GM12878 (cell line): ENCODE data around the gene TTYH3. TPM values are rescaled to one million over a fixed set of nuclear protein-coding genes. Genes with fewer than 3 reads are reported as not detected.

ENCODE experiments used
- ATAC-seq: fragments of 200-7000 bp; cut with Tn5 transposase; 3 replicates; pipeline ENCODE4 v1.9.1; 2020; ENCODE audit warnings: mild to moderate bottlenecking, moderate library complexity
- BruUV-seq: library from RNA; stranded (reverse); fragments of 400-500 nt; replicated peaks from 2 replicates; lab custom pipeline; 2021; lab: Mats Ljungman, UMichigan
- CTCF ChIA-PET: fragments of 300-600 bp; sonication (Branson Sonifier 250); formaldehyde crosslinking; extraction: SDS; loops from one replicate; lab custom pipeline; 2021; ENCODE audit warnings: inconsistent platforms; lab: Yijun Ruan, JAX
- POLR2A ChIA-PET: fragments of 350-600 bp; formaldehyde crosslinking; extraction: SDS; loops from one replicate; lab custom pipeline; 2021; ENCODE audit warnings: inconsistent platforms; lab: Charles Lee
- RAD21 ChIA-PET: fragments of 300-600 bp; sonication (Branson Sonifier 250); formaldehyde crosslinking; loops from one replicate; lab custom pipeline; 2023; ENCODE audit warnings: antibody characterized with exemption; ENCODE audit not compliant: unreplicated experiment; lab: Charles Lee
- SMC1A ChIA-PET: fragments of 300-600 bp; sonication (Branson Sonifier 250); formaldehyde crosslinking; loops from one replicate; lab custom pipeline; 2023; ENCODE audit not compliant: unreplicated experiment, uncharacterized antibody; lab: Charles Lee
- DNase-seq: peaks from one replicate; pipeline ENCODE4 v3.0.0-alpha.2; 2011; ENCODE audit warnings: low read depth, low spot score
- FAIRE-seq: peaks from 3 replicates; lab custom pipeline; 2011; peaks lifted over from hg19 to GRCh38; lab: Jason Lieb, UNC
- H2AFZ ChIP-seq: 2 replicates; pipeline ENCODE4 v1.6.0; 2011; ENCODE audit warnings: low read depth, low read length, control low read depth; ENCODE audit not compliant: control insufficient read depth
- H3K27ac ChIP-seq: 2 replicates; pipeline ENCODE4 v1.5.1; 2011; ENCODE audit warnings: control low read depth; ENCODE audit not compliant: control insufficient read depth, insufficient read depth
- H3K27me3 ChIP-seq, 2 experiments: replicated peaks in 1 of 2; 2 replicates each; pipeline versions ENCODE4 v1.6.0 to v1.6.1; 2011; ENCODE audit warnings: low read length in 1 of 2; ENCODE audit not compliant: control insufficient read depth in 2 of 2, insufficient read depth in 2 of 2
- H3K36me3 ChIP-seq, 2 experiments: 2 replicates each; pipeline ENCODE4 v1.5.1; 2011; ENCODE audit warnings: low read length in 1 of 2; ENCODE audit not compliant: control insufficient read depth in 2 of 2, insufficient read depth in 2 of 2
- H3K4me1 ChIP-seq: 2 replicates; pipeline ENCODE4 v1.6.1; 2011; ENCODE audit warnings: mild to moderate bottlenecking, low read length, moderate library complexity, mixed read lengths; ENCODE audit not compliant: control insufficient read depth, insufficient read depth
- H3K4me2 ChIP-seq: 2 replicates; pipeline ENCODE4 v1.6.0; 2011; ENCODE audit warnings: control low read depth; ENCODE audit not compliant: control insufficient read depth, insufficient read depth
- H3K4me3 ChIP-seq: fragments of 200-600 bp; sonication (generic); 2 replicates; pipeline ENCODE4 v1.5.1; 2016
- H3K79me2 ChIP-seq: 2 replicates; pipeline ENCODE4 v1.6.0; 2011; ENCODE audit warnings: low read length; ENCODE audit not compliant: control insufficient read depth, insufficient read depth
- H3K9ac ChIP-seq: 2 replicates; pipeline ENCODE4 v1.8.0; 2011; ENCODE audit warnings: low read length, control low read depth, mixed read lengths; ENCODE audit not compliant: control insufficient read depth, insufficient read depth
- H3K9me3 ChIP-seq: replicated peaks from 3 replicates; pipeline ENCODE4 v1.5.1; 2011; ENCODE audit warnings: mild to moderate bottlenecking, low read length; ENCODE audit not compliant: control insufficient read depth, insufficient read depth
- H4K20me1 ChIP-seq: 2 replicates; pipeline ENCODE4 v1.6.0; 2011; ENCODE audit not compliant: control insufficient read depth, insufficient read depth
- EP300 ChIP-seq, 2 experiments: fragments of 150-350 bp in 1 of 2; IDR thresholded peaks; 2 replicates each; pipeline ENCODE4 v1.6.1; 2011 to 2012; ENCODE audit warnings: low read depth in 2 of 2, low read length in 2 of 2, borderline replicate concordance in 1 of 2, improper control_type of control experiment in 1 of 2, inconsistent platforms in 1 of 2; ENCODE audit not compliant: control insufficient read depth in 1 of 2
- KDM1A ChIP-seq: fragments of 200-600 bp; sonication (generic); IDR thresholded peaks from 2 replicates; pipeline ENCODE4 v1.6.1; 2016; ENCODE audit warnings: borderline replicate concordance
- NR2C1 ChIP-seq: fragments of 450-650 bp; IDR thresholded peaks from 2 replicates; pipeline ENCODE4 v1.6.1; 2017; ENCODE audit warnings: antibody characterized with exemption, mild to moderate bottlenecking, moderate library complexity
- SPI1 ChIP-seq: IDR thresholded peaks from 2 replicates; pipeline ENCODE4 v1.6.1; 2011; ENCODE audit warnings: low read depth, mild to moderate bottlenecking, low read length, moderate library complexity, borderline replicate concordance; ENCODE audit not compliant: insufficient read depth
- WGBS: methylation state at CpG from one replicate; pipeline ENCODE4 v1.1.6; 2016; ENCODE audit warnings: low lambda C conversion rate; ENCODE audit not compliant: insufficient replicate concordance, insufficient coverage; ENCODE audit errors: missing lambda C conversion rate; 5-methylcytosine and 5-hydroxymethylcytosine counted together
- in situ Hi-C: fragments of 300-500 bp; cut with MboI; formaldehyde crosslinking; loops from 9 replicates; pipeline ENCODE4 v1.14.3; 2018; ENCODE audit warnings: mixed read lengths
- intact Hi-C: fragments of 100-400 bp; cut with micrococcal nuclease; formaldehyde crosslinking; loops from one replicate; pipeline ENCODE4 v1.14.2; 2022; ENCODE audit not compliant: unreplicated experiment
- polyA plus RNA-seq, 11 experiments: library from polyadenylated mRNA; depleted of rRNA in 4 of 11; unstranded in 6 of 11; stranded (reverse) in 5 of 11; fragments of >200 nt; fragmentation: Nextera tagmentation in 4 of 11; fragmentation: Illumina TruSeq in 1 of 11; extraction: Ambion mirVana in 4 of 11; extraction: Trizol in 1 of 11; gene quantifications; 1 replicate in 1 of 11; 2 replicates in 10 of 11; pipeline versions ENCODE4 v1.2.1 to v1.2.3, GENCODE V29; 2011 to 2016; ENCODE audit warnings: inconsistent platforms in 2 of 11, missing spikeins in 2 of 11, low read depth in 1 of 11
- total RNA-seq, 4 experiments: library from RNA; depleted of rRNA in 3 of 4; stranded (reverse); fragments of >200 nt in 3 of 4; fragmentation: Illumina TruSeq in 1 of 4; extraction: Trizol in 1 of 4; gene quantifications; 2 replicates each; pipeline versions ENCODE4 v1.2.1 to v1.2.3, GENCODE V29; 2013 to 2021
- TF ChIP-seq, protein P1 (sequence below): fragments of 450-650 bp; IDR thresholded peaks from 2 replicates; pipeline ENCODE4 v1.6.1; 2018; ENCODE audit warnings: mild to moderate bottlenecking, low read depth, moderate library complexity; ENCODE audit not compliant: partially characterized antibody
- TF ChIP-seq, protein P2 (sequence below): fragments of 450-650 bp; IDR thresholded peaks from 2 replicates; pipeline ENCODE4 v1.6.1; 2018; ENCODE audit warnings: borderline replicate concordance, mild to moderate bottlenecking; ENCODE audit not compliant: partially characterized antibody
- TF ChIP-seq, protein P3 (sequence below): fragments of 450-650 bp; IDR thresholded peaks from 2 replicates; pipeline ENCODE4 v1.6.1; 2017; ENCODE audit warnings: mild to moderate bottlenecking

The TTYH3 gene
- total and polyA plus RNA-seq, 10 of the 15 experiments (the other 5 are each of a cell fraction or from before 2014, with no cell fraction given): 0.79 to 71.4 (median 10.5) TPM

DNA sequence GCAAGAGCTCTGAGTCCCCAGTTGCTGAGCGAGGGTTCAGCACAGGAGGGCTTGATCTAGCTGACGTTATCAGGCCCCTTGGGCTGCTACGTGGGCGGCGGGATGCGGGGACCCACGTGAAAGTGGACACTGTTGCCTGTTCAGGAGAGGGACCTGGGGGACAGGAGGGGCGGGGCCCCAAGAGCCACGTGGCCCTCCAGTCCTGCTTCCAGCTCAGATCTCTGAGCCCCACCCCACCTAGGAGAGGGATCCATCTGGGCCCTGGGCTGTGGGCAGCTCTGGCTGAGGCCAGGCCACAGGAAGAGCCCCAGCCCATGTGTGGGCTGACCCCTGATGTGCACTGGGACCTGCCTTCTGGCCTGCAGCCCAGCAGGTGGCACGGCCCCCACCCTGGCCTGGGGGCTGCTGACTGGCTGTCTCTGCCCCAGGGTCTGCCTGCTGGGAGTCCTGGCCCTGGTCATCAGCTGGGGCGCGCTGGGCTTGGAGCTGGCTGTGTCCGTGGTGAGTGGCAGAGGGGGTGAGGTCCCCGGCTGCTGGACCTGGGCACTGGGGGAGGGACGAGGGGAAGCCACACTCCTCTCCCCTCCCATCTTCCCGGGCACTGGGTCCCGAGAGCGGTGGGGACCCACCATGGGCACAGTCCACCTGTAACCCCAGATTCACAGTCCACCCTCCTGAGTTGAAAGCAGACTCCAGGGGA lies 17.5 kb downstream of the TTYH3 start:
- Histone ChIP-seq H4K20me1 (no peaks in the 10 kb centered on the region), H3K27ac (no peak overlapping the region), H3K79me2 (peaks cover 4% of the 10 kb centered on the region; the same call in 1 of the 2 replicates), H3K4me2 (no peak overlapping the region), H3K9ac (no peak overlapping the region), H3K36me3 (peaks cover 0 to 11% of the 10 kb centered on the region in 2 experiments; a peak in 3 of 4 replicates), H3K9me3 (no peaks in the 10 kb centered on the region), H3K27me3 (no peaks in the 10 kb centered on the region), H3K4me3 (no peak overlapping the region), H3K4me1 (peaks cover 15% of the 10 kb centered on the region), H2AFZ (no peak overlapping the region)
- WGBS: 79% methylated on average over 11 of the region's 18 CpGs
- TF ChIP-seq EP300 (IDR thresholded peaks at IDR 0.05; ENCODE audit: borderline replicate concordance in 1 of 2, control insufficient read depth in 1 of 2, low read depth in 2 of 2, low read length in 2 of 2) (no peak), SPI1 (no peak), KDM1A (no peak)
- intact Hi-C loops (no loop called here), in situ Hi-C loops (no loop called here)
- ChIA-PET SMC1A (no interaction called here), RAD21 (no interaction called here), CTCF (no interaction called here), POLR2A (no interaction called here)
- no peak for ATAC-seq
- DNase-seq: no peak
- no TSS peak for BruUV-seq
- FAIRE-seq: no peak

DNA sequence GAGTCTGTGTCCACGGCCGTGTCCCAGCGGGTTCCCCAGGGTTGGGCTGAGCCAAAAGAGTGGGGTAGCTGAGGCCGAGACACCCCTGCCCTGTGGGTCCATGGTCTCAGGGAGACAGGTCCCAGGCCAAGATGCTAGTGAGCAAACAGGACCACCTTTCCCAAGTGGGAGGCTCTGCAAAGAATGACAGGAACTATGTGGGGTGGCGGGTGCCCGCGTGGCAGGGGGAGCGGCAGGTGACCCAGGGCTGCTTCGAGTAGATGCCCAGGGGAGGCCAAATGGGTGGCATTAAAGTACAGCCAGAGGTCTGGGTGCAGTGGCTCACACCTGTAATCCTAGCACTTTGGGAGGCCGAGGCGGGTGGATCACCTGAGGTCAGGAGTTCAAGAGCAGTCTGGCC lies 18.2 kb downstream of the TTYH3 start:
- no peaks in the 10 kb centered on the region for H4K20me1 ChIP-seq
- CTCF ChIA-PET: interaction anchor here (1.0 to 1.8 kb wide), 2 partner anchors 8 to 10 kb away, joined by 3 to 4 read pairs; no protein-coding TSS in a partner anchor
- H2AFZ ChIP-seq: no peak overlapping the region
- WGBS: 74% methylated on average over 11 of the region's 11 CpGs
- FAIRE-seq (no peak), ATAC-seq (no peak), DNase-seq (no peak)
- in situ Hi-C loops (no loop called here), intact Hi-C loops (no loop called here)
- no peak overlapping the region for H3K4me3 ChIP-seq
- no peak overlapping the region for H3K27ac ChIP-seq
- RAD21 ChIA-PET: interaction anchor here (0.9 kb wide), 1 partner anchor 21 kb away, joined by 3 read pairs; no protein-coding TSS in a partner anchor
- no peaks in the 10 kb centered on the region for H3K27me3 ChIP-seq
- peaks cover 4% of the 10 kb centered on the region; the same call in 1 of the 2 replicates for H3K79me2 ChIP-seq
- no peak overlapping the region for H3K9ac ChIP-seq
- BruUV-seq: no TSS peak
- H3K36me3 ChIP-seq: peaks cover 0 to 11% of the 10 kb centered on the region in 2 experiments; a peak in 3 of 4 replicates
- H3K9me3 ChIP-seq: no peaks in the 10 kb centered on the region
- POLR2A ChIA-PET: no interaction called here
- H3K4me2 ChIP-seq: no peak overlapping the region
- peaks cover 8% of the 10 kb centered on the region for H3K4me1 ChIP-seq
- SMC1A ChIA-PET: no interaction called here
- TF ChIP-seq, protein P1, sequence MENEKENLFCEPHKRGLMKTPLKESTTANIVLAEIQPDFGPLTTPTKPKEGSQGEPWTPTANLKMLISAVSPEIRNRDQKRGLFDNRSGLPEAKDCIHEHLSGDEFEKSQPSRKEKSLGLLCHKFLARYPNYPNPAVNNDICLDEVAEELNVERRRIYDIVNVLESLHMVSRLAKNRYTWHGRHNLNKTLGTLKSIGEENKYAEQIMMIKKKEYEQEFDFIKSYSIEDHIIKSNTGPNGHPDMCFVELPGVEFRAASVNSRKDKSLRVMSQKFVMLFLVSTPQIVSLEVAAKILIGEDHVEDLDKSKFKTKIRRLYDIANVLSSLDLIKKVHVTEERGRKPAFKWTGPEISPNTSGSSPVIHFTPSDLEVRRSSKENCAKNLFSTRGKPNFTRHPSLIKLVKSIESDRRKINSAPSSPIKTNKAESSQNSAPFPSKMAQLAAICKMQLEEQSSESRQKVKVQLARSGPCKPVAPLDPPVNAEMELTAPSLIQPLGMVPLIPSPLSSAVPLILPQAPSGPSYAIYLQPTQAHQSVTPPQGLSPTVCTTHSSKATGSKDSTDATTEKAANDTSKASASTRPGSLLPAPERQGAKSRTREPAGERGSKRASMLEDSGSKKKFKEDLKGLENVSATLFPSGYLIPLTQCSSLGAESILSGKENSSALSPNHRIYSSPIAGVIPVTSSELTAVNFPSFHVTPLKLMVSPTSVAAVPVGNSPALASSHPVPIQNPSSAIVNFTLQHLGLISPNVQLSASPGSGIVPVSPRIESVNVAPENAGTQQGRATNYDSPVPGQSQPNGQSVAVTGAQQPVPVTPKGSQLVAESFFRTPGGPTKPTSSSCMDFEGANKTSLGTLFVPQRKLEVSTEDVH: no peak
- no peak for TF ChIP-seq NR2C1
- TF ChIP-seq, protein P2, sequence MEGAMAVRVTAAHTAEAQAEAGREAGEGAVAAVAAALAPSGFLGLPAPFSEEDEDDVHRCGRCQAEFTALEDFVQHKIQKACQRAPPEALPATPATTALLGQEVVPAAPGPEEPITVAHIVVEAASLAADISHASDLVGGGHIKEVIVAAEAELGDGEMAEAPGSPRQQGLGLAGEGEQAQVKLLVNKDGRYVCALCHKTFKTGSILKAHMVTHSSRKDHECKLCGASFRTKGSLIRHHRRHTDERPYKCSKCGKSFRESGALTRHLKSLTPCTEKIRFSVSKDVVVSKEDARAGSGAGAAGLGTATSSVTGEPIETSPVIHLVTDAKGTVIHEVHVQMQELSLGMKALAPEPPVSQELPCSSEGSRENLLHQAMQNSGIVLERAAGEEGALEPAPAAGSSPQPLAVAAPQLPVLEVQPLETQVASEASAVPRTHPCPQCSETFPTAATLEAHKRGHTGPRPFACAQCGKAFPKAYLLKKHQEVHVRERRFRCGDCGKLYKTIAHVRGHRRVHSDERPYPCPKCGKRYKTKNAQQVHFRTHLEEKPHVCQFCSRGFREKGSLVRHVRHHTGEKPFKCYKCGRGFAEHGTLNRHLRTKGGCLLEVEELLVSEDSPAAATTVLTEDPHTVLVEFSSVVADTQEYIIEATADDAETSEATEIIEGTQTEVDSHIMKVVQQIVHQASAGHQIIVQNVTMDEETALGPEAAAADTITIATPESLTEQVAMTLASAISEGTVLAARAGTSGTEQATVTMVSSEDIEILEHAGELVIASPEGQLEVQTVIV: no peak
- TF ChIP-seq, protein P3, sequence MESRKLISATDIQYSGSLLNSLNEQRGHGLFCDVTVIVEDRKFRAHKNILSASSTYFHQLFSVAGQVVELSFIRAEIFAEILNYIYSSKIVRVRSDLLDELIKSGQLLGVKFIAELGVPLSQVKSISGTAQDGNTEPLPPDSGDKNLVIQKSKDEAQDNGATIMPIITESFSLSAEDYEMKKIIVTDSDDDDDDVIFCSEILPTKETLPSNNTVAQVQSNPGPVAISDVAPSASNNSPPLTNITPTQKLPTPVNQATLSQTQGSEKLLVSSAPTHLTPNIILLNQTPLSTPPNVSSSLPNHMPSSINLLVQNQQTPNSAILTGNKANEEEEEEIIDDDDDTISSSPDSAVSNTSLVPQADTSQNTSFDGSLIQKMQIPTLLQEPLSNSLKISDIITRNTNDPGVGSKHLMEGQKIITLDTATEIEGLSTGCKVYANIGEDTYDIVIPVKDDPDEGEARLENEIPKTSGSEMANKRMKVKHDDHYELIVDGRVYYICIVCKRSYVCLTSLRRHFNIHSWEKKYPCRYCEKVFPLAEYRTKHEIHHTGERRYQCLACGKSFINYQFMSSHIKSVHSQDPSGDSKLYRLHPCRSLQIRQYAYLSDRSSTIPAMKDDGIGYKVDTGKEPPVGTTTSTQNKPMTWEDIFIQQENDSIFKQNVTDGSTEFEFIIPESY: no peak
